Measurements from ENCODE around the gene CYFIP1.

CYFIP1 gene

GRCh38 chr15:22949074-22949547 lies 31.1 kb downstream of the CYFIP1 start:
- DNase-seq = no peak

- no peak for DNase-seq
Observed at GRCh38 chr15:22948056-22948455, 32.1 kb downstream of the CYFIP1 start.

GRCh38 chr15:22947101-22948000 lies 32.8 kb downstream of the CYFIP1 start:
- no peak for DNase-seq

- DNase-seq = no peak
Observed at GRCh38 chr15:22945071-22945470, 35.1 kb downstream of the CYFIP1 start.

GRCh38 chr15:22944651-22945050 lies 35.5 kb downstream of the CYFIP1 start:
- no peak for DNase-seq

- DNase-seq = no peak
Observed at GRCh38 chr15:22942877-22943276, 37.3 kb downstream of the CYFIP1 start.

- no peak for DNase-seq
Observed at GRCh38 chr15:22942306-22942855, 37.8 kb downstream of the CYFIP1 start.

GRCh38 chr15:22941179-22941578 lies 39.0 kb downstream of the CYFIP1 start:
- no peak for DNase-seq

GRCh38 chr15:22939652-22940061 lies 40.5 kb downstream of the CYFIP1 start:
- no peak for DNase-seq

GRCh38 chr15:22939051-22939450 lies 41.1 kb downstream of the CYFIP1 start:
- no peak for DNase-seq

- no peak for DNase-seq
Observed at GRCh38 chr15:22936577-22937472, 43.3 kb downstream of the CYFIP1 start.

GRCh38 chr15:22933641-22934061 lies 46.5 kb downstream of the CYFIP1 start:
- no peak for DNase-seq

- DNase-seq = no peak
Observed at GRCh38 chr15:22931784-22932536, 48.2 kb downstream of the CYFIP1 start.

GRCh38 chr15:22930782-22931484 lies 49.2 kb downstream of the CYFIP1 start:
- no peak for DNase-seq

- no peak for DNase-seq
Observed at GRCh38 chr15:22927761-22928160, 52.4 kb downstream of the CYFIP1 start.

GRCh38 chr15:22925875-22926274 lies 54.3 kb downstream of the CYFIP1 start:
- DNase-seq = no peak

- no peak for DNase-seq
Observed at GRCh38 chr15:22922003-22922402, 58.2 kb downstream of the CYFIP1 start.

GRCh38 chr15:22919171-22919570 lies 61.0 kb downstream of the CYFIP1 start:
- DNase-seq = no peak

GRCh38 chr15:22918596-22919140 lies 61.5 kb downstream of the CYFIP1 start:
- no peak for DNase-seq

GRCh38 chr15:22918056-22918455 lies 62.1 kb downstream of the CYFIP1 start:
- no peak for DNase-seq

GRCh38 chr15:22917556-22917955 lies 62.6 kb downstream of the CYFIP1 start:
- no peak for DNase-seq
